22Rv1 (cell line): ENCODE data around the gene RWDD3.

Experiments used
- CTCF ChIP-seq: fragments of 450-650 bp; IDR thresholded peaks from 2 replicates; pipeline ENCODE4 v1.5.1; 2017; ENCODE audit warnings: mild to moderate bottlenecking
- ZFX ChIP-seq: fragments of 450-650 bp; IDR thresholded peaks from 2 replicates; pipeline ENCODE4 v1.6.1; 2017; ENCODE audit warnings: antibody characterized with exemption, borderline replicate concordance

- TF ChIP-seq CTCF (no peak), ZFX (no peak)
Observed at GRCh38 chr1:95226781-95227660, 7.0 kb upstream of the RWDD3 start.
